ENCODE results near the gene FYTTD1.

Gene FYTTD1

GRCh38 chr3:197742787-197743186, 6.9 kb upstream of the FYTTD1 start:
- TF ChIP-seq CTCF (IDR thresholded peaks at IDR 0.05; ENCODE audit: insufficient read depth, low read depth, low read length, missing control alignments): no peak
- DNase-seq (ENCODE audit: low read depth): no peak
- no peak overlapping the region for H3K4me3 ChIP-seq (ENCODE audit: low read depth, low read length)

- no peak for TF ChIP-seq CTCF (IDR thresholded peaks at IDR 0.05; ENCODE audit: insufficient read depth, low read depth, low read length, missing control alignments)
- no peak overlapping the region for H3K4me3 ChIP-seq (ENCODE audit: low read depth, low read length)
- DNase-seq (ENCODE audit: low read depth): no peak
Observed at GRCh38 chr3:197746209-197746608, 3.5 kb upstream of the FYTTD1 start.

- DNase-seq (ENCODE audit: low read depth): peak; percentile 37
- no peak for TF ChIP-seq CTCF (IDR thresholded peaks at IDR 0.05; ENCODE audit: insufficient read depth, low read depth, low read length, missing control alignments)
- H3K4me3 ChIP-seq (ENCODE audit: low read depth, low read length): no peak overlapping the region
Observed at GRCh38 chr3:197746801-197747237, 2.9 kb upstream of the FYTTD1 start.

- TF ChIP-seq CTCF (IDR thresholded peaks at IDR 0.05; ENCODE audit: insufficient read depth, low read depth, low read length, missing control alignments): no peak
- peak overlapping the region; percentile 89 for H3K4me3 ChIP-seq (ENCODE audit: low read depth, low read length)
- no peak for DNase-seq (ENCODE audit: low read depth)
Observed at GRCh38 chr3:197748597-197749314, 927 bp upstream of the FYTTD1 start.

GRCh38 chr3:197749315-197749600, 425 bp upstream of the FYTTD1 start:
- no peak for TF ChIP-seq CTCF (IDR thresholded peaks at IDR 0.05; ENCODE audit: insufficient read depth, low read depth, low read length, missing control alignments)
- H3K4me3 ChIP-seq (ENCODE audit: low read depth, low read length): peak overlapping the region; percentile 89
- peak; percentile 73 for DNase-seq (ENCODE audit: low read depth)

GRCh38 chr3:197750396-197750831, 731 bp downstream of the FYTTD1 start:
- peak overlapping the region; percentile 89 for H3K4me3 ChIP-seq (ENCODE audit: low read depth, low read length)
- peak; percentile 88 for DNase-seq (ENCODE audit: low read depth)
- no peak for TF ChIP-seq CTCF (IDR thresholded peaks at IDR 0.05; ENCODE audit: insufficient read depth, low read depth, low read length, missing control alignments)
